Activated effector memory CD4-positive, alpha-beta T cell treated with Interleukin-2 at 50 U/mL for 16 hours (primary cell): Measurements from ENCODE around the gene POMZP3.
"Not testable (repeated sequence)": the region's sequence is repeated elsewhere in the genome, so short reads cannot be mapped to it uniquely, and the experiment has no call there.

Source experiments
- DNase-seq: peaks from one replicate; pipeline ENCODE4 v3.0.0-alpha.2; 2020

The POMZP3 gene

DNA sequence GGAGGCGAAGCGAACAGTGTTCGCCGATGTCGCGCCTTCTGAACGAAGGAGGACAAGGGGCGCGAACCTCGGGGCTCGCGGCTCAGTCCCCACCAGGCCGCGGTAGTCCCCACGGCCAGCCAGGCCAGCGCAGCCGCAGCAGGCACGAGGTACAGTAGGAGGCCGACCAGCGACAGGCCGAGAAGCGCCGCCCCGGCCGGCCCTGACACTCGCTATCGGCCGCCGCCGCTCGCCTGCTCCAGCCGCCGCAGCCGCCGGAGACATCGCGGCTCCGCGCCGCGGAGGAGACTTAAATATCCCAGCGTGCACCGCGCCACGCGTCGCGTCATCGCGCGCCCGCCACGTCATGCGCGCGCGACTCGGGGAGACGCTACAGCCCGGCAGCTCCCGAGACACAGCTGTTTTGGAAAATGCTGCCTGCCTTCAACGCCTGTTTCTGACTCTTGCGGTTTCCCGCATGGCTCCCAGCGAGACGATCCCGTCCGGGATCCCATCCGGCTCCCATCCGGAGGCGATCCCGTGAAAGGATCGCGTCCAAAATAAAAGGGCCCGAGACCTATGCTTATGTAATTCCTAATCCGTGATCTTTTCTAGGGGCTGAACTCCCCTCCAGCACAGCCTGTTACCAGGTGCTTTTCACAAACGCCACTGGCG lies at the start of gene POMZP3:
TSS of gene POMZP3 (minus strand) at position 291 of the 654 bp plus-strand sequence. CDS start 1,215 bp downstream, outside the sequence.
- DNase-seq, result peak; percentile 47

DNA sequence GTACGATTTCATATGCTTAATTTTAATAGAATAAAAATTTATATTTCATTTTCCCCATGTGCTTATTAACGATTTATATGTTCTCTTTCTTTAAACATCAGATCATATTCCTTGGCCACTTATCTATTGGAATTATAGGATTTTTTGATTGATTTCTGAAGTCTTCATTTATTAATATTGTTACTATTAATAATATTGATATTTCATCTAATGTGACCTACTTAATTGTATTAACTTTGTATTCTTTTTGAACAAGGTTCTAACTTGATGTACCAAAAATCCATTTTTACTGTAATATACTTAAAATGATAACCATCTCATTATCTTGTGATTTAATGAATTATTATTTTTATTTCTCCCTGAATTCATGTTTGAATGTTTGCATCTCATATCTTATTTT lies 48.7 kb upstream of the POMZP3 start:
- DNase-seq, result not testable (repeated sequence)

GRCh38 chr7:76673346-76673745 lies 46.3 kb upstream of the POMZP3 start:
- not testable (repeated sequence) for DNase-seq

DNA sequence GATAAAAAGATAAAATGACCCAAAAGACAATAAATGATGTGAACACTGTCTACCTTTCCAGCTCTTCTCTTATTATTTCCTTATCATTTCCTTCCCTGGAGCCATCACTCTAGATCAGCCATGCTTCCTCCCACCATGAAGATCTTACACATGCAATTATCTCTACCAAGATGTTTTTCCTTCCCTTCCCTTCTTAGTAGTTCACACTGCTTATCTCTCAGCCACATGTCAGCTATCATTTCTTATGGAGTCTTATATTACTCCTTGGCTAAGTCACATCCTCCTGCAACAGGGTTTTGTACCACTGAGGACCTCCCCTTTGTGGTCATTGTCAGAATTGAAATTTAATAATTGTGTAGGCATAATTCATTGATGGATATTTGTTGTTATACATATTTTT lies 32.1 kb upstream of the POMZP3 start:
- not testable (repeated sequence) for DNase-seq

DNA sequence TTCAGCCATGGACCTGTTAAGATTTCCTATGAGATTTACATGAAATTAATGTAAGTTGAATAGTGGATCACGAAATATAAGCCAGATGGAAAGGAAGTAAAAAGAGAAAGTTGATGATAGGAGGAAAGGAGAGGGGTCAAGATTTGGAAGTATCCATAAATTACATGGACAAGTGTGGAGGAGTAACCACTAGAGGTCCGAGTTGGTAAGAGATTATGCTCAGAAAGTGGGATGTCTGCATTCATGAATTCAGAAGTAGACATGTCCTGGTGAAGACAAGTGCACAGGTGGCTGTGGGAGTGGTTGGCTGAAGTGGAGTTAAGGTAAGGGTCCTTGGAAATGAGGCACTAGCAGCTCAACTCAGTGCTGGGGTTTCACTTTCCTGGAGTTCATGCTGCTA lies 29.3 kb upstream of the POMZP3 start:
- not testable (repeated sequence) for DNase-seq

- DNase-seq, result not testable (repeated sequence)
Measured at GRCh38 chr7:76642620-76643019, 15.5 kb upstream of the POMZP3 start.

GRCh38 chr7:76637061-76637691 lies 10.1 kb upstream of the POMZP3 start:
- DNase-seq, result not testable (repeated sequence)

DNA sequence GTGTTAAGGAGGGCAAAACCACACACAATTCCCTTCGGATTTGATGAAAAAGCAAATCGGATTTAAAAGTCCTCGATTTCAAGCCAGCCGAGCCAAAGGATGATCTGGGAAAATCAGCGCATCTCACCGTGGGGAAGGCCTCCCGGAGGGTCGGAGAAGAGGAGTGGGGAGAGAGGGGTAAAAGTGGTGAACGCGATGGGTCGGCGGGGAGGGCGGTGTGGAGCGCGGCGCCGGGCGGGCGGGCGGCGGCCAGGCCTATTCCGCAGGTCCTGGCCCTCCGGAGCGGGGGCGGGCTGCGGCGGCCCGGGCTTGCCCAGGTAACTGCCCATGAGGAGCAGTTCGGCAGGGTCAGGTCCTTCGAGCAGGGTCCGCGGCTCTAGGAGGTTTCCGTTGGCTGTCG lies 498 bp downstream of the POMZP3 start:
- DNase-seq, result not testable (repeated sequence)

GRCh38 chr7:76619439-76620190 lies 7.5 kb downstream of the POMZP3 start:
- not testable (repeated sequence) for DNase-seq

GRCh38 chr7:76613783-76614182 lies 13.3 kb downstream of the POMZP3 start:
- DNase-seq, result not testable (repeated sequence)

DNA sequence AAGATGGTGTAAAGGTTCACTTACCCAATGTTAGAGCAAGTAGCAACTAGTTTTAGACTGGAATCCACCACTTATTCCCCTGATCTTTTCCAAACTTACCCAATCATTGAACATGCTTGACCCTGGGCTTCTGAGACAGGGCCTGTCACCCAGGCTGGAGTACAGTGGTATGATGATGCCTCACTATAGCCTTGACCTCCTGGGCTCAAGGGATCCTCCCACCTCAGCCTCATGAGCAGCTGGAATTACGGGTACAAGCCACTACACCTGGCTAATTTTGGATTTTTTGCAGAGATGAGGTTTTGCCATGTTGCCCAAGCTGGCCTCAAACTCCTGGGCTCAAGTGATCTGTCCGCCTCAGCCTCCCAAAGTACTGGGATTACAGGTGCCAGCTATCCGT lies 14.8 kb downstream of the POMZP3 start:
- not testable (repeated sequence) for DNase-seq

- DNase-seq, result not testable (repeated sequence)
Measured at GRCh38 chr7:76609864-76610263, 17.2 kb downstream of the POMZP3 start.

GRCh38 chr7:76608469-76608868 lies 18.6 kb downstream of the POMZP3 start:
- not testable (repeated sequence) for DNase-seq

- peak; percentile 38 for DNase-seq
Measured at GRCh38 chr7:76606027-76606426, 21.1 kb downstream of the POMZP3 start.

- DNase-seq, result not testable (repeated sequence)
Measured at GRCh38 chr7:76600650-76601049, 26.4 kb downstream of the POMZP3 start.

GRCh38 chr7:76600116-76600482 lies 27.0 kb downstream of the POMZP3 start:
- DNase-seq, result not testable (repeated sequence)

- not testable (repeated sequence) for DNase-seq
Measured at GRCh38 chr7:76598590-76599264, 28.4 kb downstream of the POMZP3 start.

- DNase-seq, result not testable (repeated sequence)
Measured at GRCh38 chr7:76597288-76597687, 29.8 kb downstream of the POMZP3 start.

- DNase-seq, result not testable (repeated sequence)
Measured at GRCh38 chr7:76592694-76593093, 34.4 kb downstream of the POMZP3 start.

GRCh38 chr7:76591602-76592304 lies 35.3 kb downstream of the POMZP3 start:
- not testable (repeated sequence) for DNase-seq

- not testable (repeated sequence) for DNase-seq
Measured at GRCh38 chr7:76591033-76591432, 36.0 kb downstream of the POMZP3 start.

DNA sequence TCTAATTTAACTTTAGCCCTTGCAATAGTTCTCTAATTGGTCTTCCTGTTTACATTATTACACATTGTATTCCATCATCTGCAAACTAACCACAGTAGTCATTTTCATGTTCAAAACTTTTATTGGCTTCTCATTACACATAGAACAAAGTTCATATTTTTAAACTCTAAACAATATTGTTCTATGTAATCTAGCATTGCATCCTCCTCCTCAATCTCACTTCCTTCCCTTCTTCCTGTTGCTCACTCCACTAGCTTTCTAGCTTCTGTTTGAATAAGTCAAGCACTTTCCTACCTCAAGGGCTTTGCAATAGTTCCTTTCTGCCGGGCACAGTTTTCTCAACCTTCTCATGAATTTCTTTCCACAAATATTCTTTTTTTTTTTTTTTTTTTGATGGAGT lies 38.5 kb downstream of the POMZP3 start:
- not testable (repeated sequence) for DNase-seq
